ENCODE results near the gene COA8.

Gene COA8

GRCh38 chr14:103535081-103535890, 27.5 kb upstream of the COA8 start:
- DNase-seq (ENCODE audit: low read depth), result no peak
- H3K4me3 ChIP-seq (ENCODE audit: control insufficient read depth, low read depth, low read length), result no peak overlapping the region
- TF ChIP-seq CTCF (conservative IDR thresholded peaks at IDR 0.05; ENCODE audit: control insufficient read depth, insufficient read depth, low read depth, low read length), result no peak

DNA sequence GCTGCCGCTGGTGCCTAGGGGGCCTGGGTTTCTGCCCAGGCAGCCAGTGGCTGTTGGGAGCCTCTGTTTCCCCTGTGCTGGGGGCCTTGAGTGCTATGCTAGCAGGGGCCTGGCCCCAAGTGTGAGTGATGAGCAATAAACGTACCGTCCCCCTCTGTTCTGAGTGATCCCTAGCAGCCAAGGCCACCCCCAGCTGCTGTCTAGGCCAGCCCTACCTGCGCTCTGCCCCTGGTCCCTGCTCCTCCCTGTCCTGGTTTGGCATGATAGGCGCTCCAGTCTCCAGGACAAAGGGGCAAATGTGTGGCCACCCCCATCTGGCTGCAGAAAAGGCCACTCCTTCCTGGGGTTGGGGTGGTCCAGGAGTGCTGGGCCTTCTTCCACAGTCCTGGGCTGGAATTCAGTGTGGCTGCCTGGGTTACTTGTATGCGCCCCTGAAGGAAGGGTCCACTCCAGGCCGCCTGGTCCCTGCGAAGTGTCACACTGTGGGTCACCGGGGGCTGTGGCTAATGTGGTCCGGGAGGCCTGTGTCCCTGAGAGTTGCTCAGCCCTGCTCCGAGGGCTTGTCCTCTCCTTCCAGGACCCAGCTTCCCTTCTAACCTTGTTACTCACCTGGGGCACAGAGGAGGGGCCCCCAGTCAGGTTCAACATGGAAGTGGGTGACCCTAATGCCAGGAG, 26.7 kb upstream of the COA8 start:
- no peak overlapping the region for H3K4me3 ChIP-seq (ENCODE audit: control insufficient read depth, low read depth, low read length)
- no peak for DNase-seq (ENCODE audit: low read depth)
- TF ChIP-seq CTCF (conservative IDR thresholded peaks at IDR 0.05; ENCODE audit: control insufficient read depth, insufficient read depth, low read depth, low read length), result no peak

DNA sequence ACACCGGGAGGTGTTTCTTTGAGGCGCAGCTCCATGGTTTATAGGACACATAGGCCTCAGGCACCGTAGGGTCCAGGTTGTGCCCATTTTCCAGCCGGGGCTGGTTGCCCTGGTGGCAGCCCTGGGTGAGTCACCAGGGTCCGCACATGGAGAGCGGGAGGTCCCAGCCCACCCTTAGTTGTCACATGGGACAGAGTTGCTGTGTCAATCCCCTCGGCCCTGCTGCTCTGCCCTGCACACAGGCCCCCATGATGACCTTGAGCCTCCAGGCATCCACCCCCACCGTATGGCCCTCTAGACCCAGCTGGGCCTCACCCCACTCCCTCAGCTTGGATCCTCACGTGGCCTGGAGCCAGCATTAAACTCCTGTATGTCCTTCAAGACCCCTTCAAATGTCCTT, 26.1 kb upstream of the COA8 start:
- TF ChIP-seq CTCF (conservative IDR thresholded peaks at IDR 0.05; ENCODE audit: control insufficient read depth, insufficient read depth, low read depth, low read length), result no peak
- DNase-seq (ENCODE audit: low read depth), result no peak
- H3K4me3 ChIP-seq (ENCODE audit: control insufficient read depth, low read depth, low read length), result no peak overlapping the region

GRCh38 chr14:103537175-103537990, 25.4 kb upstream of the COA8 start:
- no peak overlapping the region for H3K4me3 ChIP-seq (ENCODE audit: control insufficient read depth, low read depth, low read length)
- no peak for TF ChIP-seq CTCF (conservative IDR thresholded peaks at IDR 0.05; ENCODE audit: control insufficient read depth, insufficient read depth, low read depth, low read length)
- peak; percentile 74 for DNase-seq (ENCODE audit: low read depth)

DNA sequence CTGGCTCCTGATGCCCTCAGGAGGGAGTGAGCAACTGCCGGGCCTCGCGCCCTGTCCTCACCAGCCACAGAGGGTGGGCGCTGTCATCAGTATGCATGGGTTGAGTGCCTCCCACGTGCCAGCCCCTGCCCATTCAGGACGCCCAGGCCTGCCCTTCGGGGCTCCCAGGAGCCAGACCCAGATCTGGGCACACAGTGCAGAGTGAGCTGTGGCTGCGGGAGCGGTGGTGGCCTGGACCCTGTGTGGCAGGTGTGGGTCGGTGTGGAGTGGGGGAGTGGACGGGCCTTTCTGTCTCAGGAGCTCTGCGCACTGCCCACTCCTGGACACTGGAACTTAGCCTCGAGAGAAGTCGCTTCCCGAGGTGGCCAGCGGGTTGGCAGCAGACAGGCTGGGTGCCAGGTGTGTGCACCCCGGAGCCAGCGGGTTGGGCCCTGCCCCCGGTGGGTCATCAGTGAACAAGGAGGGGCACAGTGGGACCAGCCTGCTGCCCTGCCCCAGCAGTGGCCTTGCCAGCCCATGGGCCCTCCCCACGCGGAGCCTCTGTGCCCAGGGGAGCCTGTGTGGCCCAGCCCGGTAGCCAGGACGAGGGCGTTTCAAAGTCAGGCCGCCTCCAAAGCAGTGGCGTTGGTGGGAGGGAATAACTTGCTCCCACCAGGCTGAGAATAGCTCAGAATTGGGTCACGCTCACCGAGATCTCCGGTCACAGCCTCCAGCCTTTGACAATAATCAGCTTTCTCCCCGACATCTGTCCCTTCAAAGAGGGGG, 24.3 kb upstream of the COA8 start:
- no peak for TF ChIP-seq CTCF (conservative IDR thresholded peaks at IDR 0.05; ENCODE audit: control insufficient read depth, insufficient read depth, low read depth, low read length)
- DNase-seq (ENCODE audit: low read depth), result no peak
- no peak overlapping the region for H3K4me3 ChIP-seq (ENCODE audit: control insufficient read depth, low read depth, low read length)
